Panc1 (cell line): ENCODE results near the gene TDRD1. TPM values are rescaled to one million over a fixed set of nuclear protein-coding genes. Genes with fewer than 3 reads are reported as not detected.

Source experiments
- ATAC-seq: fragments of 200-7000 bp; cut with Tn5 transposase; 2 replicates; pipeline ENCODE4 v1.9.1; 2020; ENCODE audit warnings: mild to moderate bottlenecking, moderate library complexity
- BruUV-seq: library from RNA; stranded (reverse); fragments of 400-500 nt; replicated peaks from 2 replicates; lab custom pipeline; 2021; lab: Mats Ljungman, UMichigan
- CTCF ChIA-PET: fragments of 300-600 bp; sonication (Branson Sonifier 250); formaldehyde crosslinking; loops from one replicate; lab custom pipeline; 2022; ENCODE audit warnings: antibody characterized with exemption; lab: Charles Lee
- POLR2A ChIA-PET: fragments of 300-600 bp; sonication (Branson Sonifier 250); formaldehyde crosslinking; loops from one replicate; lab custom pipeline; 2022; ENCODE audit warnings: antibody characterized with exemption; lab: Charles Lee
- DNase-seq: peaks from one replicate; pipeline ENCODE4 v3.0.0-alpha.2; 2010; ENCODE audit warnings: low read depth, low spot score
- H3K27ac ChIP-seq: 2 replicates; pipeline ENCODE4 v1.5.1; 2011; ENCODE audit warnings: mild to moderate bottlenecking, low read length, inconsistent platforms
- H3K27me3 ChIP-seq: fragments of 200-500 bp; sonication (Bioruptor generic); 2 replicates; pipeline ENCODE4 v1.6.0; 2014; ENCODE audit warnings: low read length, inconsistent platforms; ENCODE audit not compliant: control insufficient read depth, insufficient read depth
- H3K36me3 ChIP-seq: fragments of 200-500 bp; sonication (Bioruptor generic); 2 replicates; pipeline ENCODE4 v1.5.1; 2014; ENCODE audit warnings: inconsistent platforms, mild to moderate bottlenecking, low read length, moderate library complexity; ENCODE audit not compliant: control insufficient read depth, insufficient read depth
- H3K4me1 ChIP-seq: 2 replicates; pipeline ENCODE4 v1.5.1; 2011; ENCODE audit warnings: inconsistent platforms, mild to moderate bottlenecking, low read length, moderate library complexity; ENCODE audit not compliant: control insufficient read depth, insufficient read depth
- H3K4me3 ChIP-seq, 2 experiments: 2 replicates each; pipeline ENCODE4 v1.5.1; 2011 to 2012; ENCODE audit warnings: low read depth in 2 of 2, low read length in 2 of 2, mild to moderate bottlenecking in 2 of 2, inconsistent platforms in 1 of 2, moderate library complexity in 1 of 2
- H3K9me3 ChIP-seq: fragments of 200-500 bp; sonication (Bioruptor generic); 2 replicates; pipeline ENCODE4 v1.5.1; 2014; ENCODE audit warnings: low read depth, mild to moderate bottlenecking, inconsistent platforms, low read length, moderate library complexity; ENCODE audit not compliant: control insufficient read depth, insufficient read depth
- POLR2AphosphoS5 ChIP-seq: IDR thresholded peaks from 2 replicates; pipeline ENCODE4 v1.6.1; 2012; ENCODE audit warnings: mild to moderate bottlenecking, low read depth, low read length, moderate library complexity
- SIN3A ChIP-seq: IDR thresholded peaks from 2 replicates; pipeline ENCODE4 v1.6.1; 2012; ENCODE audit warnings: low read depth, mild to moderate bottlenecking, low read length, moderate library complexity, borderline replicate concordance; ENCODE audit not compliant: insufficient read depth
- TCF7L2 ChIP-seq: IDR thresholded peaks from 2 replicates; pipeline ENCODE4 v1.6.1; 2011; ENCODE audit warnings: mild to moderate bottlenecking, low read depth, low read length, inconsistent platforms
- in situ Hi-C: cut with HindIII; loops from 2 replicates; pipeline ENCODE4 v1.10.0; 2016; ENCODE audit warnings: low sequenced_read_pairs, low pct_unique_long_range_greater_than_20kb
- intact Hi-C: fragments of 100-400 bp; cut with micrococcal nuclease; formaldehyde crosslinking; loops from one replicate; pipeline ENCODE4 v1.10.0; 2022; ENCODE audit not compliant: unreplicated experiment
- total RNA-seq: library from RNA; stranded (reverse); gene quantifications from one replicate; pipeline ENCODE4 v1.2.1, GENCODE V29; 2021; ENCODE audit not compliant: unreplicated experiment
- TF ChIP-seq, protein P1 (sequence below), 2 experiments: IDR thresholded peaks; 2 replicates each; pipeline ENCODE4 v1.6.1; 2011 to 2012; ENCODE audit warnings: low read depth in 2 of 2, control low read depth in 1 of 2, low read length in 1 of 2, mild to moderate bottlenecking in 1 of 2, moderate library complexity in 1 of 2; ENCODE audit not compliant: insufficient read depth in 1 of 2
- TF ChIP-seq, protein P2 (sequence below): fragments of 450-650 bp; IDR thresholded peaks from 2 replicates; pipeline ENCODE4 v1.5.1; 2017; ENCODE audit warnings: mild to moderate bottlenecking

The TDRD1 gene
- total RNA-seq, 1 experiment from 2014 or later, result not detected

GRCh38 chr10:114215033-114215432 lies 35.9 kb downstream of the TDRD1 start:
- no peaks in the 10 kb centered on the region for H3K4me1 ChIP-seq
- H3K36me3 ChIP-seq, result no peaks in the 10 kb centered on the region
- no peak overlapping the region for H3K4me3 ChIP-seq
- H3K27me3 ChIP-seq, result peaks cover 26% of the 10 kb centered on the region
- H3K9me3 ChIP-seq, result no peaks in the 10 kb centered on the region
- ChIA-PET POLR2A (interaction anchor here (0.7 kb wide), 1 partner anchor 12 kb away, joined by 4 read pairs; no protein-coding TSS in a partner anchor), CTCF (no interaction called here)
- in situ Hi-C loops, result no loop called here
- ATAC-seq (no peak), DNase-seq (no peak)
- BruUV-seq, result no TSS peak
- no peak overlapping the region for H3K27ac ChIP-seq
- no peak for TF ChIP-seq SIN3A
- TF ChIP-seq, protein P1, sequence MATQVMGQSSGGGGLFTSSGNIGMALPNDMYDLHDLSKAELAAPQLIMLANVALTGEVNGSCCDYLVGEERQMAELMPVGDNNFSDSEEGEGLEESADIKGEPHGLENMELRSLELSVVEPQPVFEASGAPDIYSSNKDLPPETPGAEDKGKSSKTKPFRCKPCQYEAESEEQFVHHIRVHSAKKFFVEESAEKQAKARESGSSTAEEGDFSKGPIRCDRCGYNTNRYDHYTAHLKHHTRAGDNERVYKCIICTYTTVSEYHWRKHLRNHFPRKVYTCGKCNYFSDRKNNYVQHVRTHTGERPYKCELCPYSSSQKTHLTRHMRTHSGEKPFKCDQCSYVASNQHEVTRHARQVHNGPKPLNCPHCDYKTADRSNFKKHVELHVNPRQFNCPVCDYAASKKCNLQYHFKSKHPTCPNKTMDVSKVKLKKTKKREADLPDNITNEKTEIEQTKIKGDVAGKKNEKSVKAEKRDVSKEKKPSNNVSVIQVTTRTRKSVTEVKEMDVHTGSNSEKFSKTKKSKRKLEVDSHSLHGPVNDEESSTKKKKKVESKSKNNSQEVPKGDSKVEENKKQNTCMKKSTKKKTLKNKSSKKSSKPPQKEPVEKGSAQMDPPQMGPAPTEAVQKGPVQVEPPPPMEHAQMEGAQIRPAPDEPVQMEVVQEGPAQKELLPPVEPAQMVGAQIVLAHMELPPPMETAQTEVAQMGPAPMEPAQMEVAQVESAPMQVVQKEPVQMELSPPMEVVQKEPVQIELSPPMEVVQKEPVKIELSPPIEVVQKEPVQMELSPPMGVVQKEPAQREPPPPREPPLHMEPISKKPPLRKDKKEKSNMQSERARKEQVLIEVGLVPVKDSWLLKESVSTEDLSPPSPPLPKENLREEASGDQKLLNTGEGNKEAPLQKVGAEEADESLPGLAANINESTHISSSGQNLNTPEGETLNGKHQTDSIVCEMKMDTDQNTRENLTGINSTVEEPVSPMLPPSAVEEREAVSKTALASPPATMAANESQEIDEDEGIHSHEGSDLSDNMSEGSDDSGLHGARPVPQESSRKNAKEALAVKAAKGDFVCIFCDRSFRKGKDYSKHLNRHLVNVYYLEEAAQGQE (IDR thresholded peaks at IDR 0.05; ENCODE audit: insufficient read depth in 1 of 2, low read depth in 2 of 2, low read length in 1 of 2), result no peak
- TF ChIP-seq TCF7L2, result no peak
- TF ChIP-seq POLR2AphosphoS5, result no peak
- TF ChIP-seq, protein P2, sequence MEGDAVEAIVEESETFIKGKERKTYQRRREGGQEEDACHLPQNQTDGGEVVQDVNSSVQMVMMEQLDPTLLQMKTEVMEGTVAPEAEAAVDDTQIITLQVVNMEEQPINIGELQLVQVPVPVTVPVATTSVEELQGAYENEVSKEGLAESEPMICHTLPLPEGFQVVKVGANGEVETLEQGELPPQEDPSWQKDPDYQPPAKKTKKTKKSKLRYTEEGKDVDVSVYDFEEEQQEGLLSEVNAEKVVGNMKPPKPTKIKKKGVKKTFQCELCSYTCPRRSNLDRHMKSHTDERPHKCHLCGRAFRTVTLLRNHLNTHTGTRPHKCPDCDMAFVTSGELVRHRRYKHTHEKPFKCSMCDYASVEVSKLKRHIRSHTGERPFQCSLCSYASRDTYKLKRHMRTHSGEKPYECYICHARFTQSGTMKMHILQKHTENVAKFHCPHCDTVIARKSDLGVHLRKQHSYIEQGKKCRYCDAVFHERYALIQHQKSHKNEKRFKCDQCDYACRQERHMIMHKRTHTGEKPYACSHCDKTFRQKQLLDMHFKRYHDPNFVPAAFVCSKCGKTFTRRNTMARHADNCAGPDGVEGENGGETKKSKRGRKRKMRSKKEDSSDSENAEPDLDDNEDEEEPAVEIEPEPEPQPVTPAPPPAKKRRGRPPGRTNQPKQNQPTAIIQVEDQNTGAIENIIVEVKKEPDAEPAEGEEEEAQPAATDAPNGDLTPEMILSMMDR, result no peak
- intact Hi-C loops, result no loop called here

DNA sequence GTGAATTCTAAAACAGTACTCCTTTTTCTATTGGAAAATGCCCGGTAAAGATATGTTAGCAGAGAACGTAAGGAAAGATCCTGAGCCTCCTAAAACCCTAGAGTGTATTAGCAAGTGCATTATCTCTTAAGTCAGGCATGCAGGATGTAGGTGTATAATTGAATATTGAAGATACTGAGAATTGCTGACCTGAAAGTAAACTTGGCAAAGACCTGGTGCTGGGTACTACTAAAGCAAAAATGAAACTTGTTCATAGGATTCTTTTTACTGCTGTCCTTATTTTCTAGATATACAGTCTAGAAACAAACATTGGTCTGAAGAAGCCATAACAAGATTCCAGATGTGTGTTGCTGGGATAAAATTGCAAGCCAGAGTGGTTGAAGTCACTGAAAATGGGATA lies 41.1 kb downstream of the TDRD1 start:
- no peaks in the 10 kb centered on the region for H3K36me3 ChIP-seq
- intact Hi-C loops, result no loop called here
- POLR2A ChIA-PET, result no interaction called here
- ATAC-seq (no peak), DNase-seq (no peak)
- H3K4me3 ChIP-seq, result no peak overlapping the region
- TF ChIP-seq TCF7L2, result no peak
- TF ChIP-seq, protein P2, result no peak
- no peak for TF ChIP-seq SIN3A
- TF ChIP-seq POLR2AphosphoS5, result no peak
- TF ChIP-seq, protein P1 (IDR thresholded peaks at IDR 0.05; ENCODE audit: insufficient read depth in 1 of 2, low read depth in 2 of 2, low read length in 1 of 2), result no peak
- no peak overlapping the region for H3K27ac ChIP-seq
- CTCF ChIA-PET, result no interaction called here
- H3K4me1 ChIP-seq, result no peaks in the 10 kb centered on the region
- no peaks in the 10 kb centered on the region for H3K9me3 ChIP-seq
- peaks cover 30% of the 10 kb centered on the region for H3K27me3 ChIP-seq
- in situ Hi-C loops, result no loop called here
- BruUV-seq, result no TSS peak
